Dermis blood vessel endothelial cell (primary cell): Measurements from ENCODE around the gene IPPK. TPM values are rescaled to one million over a fixed set of nuclear protein-coding genes. Genes with fewer than 3 reads are reported as not detected.

Experiments
- DNase-seq: peaks from one replicate; pipeline ENCODE4 v3.0.0; 2010
- total RNA-seq: library from RNA; depleted of rRNA; stranded (reverse); fragments of >200 nt; gene quantifications from 2 replicates; pipeline ENCODE4 v1.2.3, GENCODE V29; 2014

Gene IPPK, protein sequence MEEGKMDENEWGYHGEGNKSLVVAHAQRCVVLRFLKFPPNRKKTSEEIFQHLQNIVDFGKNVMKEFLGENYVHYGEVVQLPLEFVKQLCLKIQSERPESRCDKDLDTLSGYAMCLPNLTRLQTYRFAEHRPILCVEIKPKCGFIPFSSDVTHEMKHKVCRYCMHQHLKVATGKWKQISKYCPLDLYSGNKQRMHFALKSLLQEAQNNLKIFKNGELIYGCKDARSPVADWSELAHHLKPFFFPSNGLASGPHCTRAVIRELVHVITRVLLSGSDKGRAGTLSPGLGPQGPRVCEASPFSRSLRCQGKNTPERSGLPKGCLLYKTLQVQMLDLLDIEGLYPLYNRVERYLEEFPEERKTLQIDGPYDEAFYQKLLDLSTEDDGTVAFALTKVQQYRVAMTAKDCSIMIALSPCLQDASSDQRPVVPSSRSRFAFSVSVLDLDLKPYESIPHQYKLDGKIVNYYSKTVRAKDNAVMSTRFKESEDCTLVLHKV
- total RNA-seq = 16.9 and 20.3 TPM in 2 replicates

DNA sequence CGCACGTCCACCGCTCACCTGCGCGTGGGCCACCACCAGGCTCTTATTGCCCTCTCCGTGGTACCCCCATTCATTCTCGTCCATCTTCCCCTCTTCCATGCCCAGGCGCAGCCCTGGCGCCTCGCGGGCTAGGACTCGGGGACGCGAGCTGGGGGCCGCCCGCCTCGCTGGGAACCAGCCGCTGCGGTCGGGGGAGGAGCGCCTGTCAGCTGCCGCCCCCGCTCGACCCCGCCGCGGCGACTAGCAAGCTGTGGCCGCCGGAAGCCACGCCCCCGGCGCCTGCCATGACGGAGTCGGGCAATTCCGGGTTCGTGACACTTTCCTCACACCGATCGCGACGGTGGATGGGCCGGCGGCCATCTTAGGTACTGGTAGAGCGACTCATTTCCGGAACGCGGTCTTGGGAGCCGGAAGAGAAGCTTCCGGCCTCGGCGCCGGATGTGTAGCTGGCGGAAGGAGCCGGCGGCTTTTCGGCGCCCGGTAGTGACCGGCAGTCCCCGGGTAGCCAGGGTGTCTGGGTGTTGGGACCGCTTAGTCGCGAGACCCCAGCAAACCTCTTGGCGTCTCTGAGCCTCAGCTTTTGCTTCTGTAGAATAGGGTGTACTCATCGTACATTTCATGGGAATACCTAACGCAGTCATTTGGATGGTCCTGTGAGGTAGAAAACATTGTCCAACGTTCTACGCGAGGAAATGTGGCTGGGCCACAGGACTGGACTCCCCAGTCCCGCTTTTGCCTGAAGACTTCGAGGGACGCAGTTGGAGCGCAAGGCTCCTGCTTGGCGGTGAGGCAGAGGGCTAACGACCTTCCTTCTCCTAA, at the start of gene IPPK:
TSS of gene IPPK (minus strand) at position 242 of the 819 bp plus-strand sequence. CDS start at position 99, 143 bp downstream.
- peak; percentile 99 for DNase-seq

DNA sequence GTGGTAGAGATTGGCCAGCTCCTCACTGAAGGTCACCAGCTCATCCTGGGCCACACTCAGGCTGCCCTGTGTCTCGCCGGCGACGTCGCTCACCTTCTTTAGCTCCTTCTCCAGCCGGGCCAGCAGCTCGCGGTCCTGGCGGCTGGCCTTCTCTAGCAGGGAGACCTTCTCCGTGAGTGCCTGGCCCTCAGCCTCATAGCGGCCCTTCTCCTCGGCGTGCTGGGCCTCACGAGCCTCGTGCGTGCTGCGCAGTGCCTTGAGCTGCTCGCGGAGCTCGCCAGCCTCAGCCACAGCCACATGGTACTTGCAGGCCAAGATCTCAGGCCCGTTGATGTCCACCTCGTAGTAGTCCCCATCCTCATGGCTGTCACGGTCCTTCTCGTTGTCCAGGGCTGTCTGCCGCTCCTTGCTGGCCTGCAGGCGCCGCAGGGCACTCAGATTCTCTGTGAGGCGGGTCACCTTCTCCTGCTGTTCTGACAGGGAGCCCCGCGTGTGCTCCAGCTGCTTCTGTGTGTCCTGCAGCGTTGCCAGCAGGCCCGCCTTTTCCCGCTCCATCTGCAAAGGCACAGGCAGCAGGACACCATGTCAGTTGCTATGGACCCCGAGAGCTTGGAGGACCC, 49.2 kb upstream of the IPPK start:
- DNase-seq = no peak

DNA sequence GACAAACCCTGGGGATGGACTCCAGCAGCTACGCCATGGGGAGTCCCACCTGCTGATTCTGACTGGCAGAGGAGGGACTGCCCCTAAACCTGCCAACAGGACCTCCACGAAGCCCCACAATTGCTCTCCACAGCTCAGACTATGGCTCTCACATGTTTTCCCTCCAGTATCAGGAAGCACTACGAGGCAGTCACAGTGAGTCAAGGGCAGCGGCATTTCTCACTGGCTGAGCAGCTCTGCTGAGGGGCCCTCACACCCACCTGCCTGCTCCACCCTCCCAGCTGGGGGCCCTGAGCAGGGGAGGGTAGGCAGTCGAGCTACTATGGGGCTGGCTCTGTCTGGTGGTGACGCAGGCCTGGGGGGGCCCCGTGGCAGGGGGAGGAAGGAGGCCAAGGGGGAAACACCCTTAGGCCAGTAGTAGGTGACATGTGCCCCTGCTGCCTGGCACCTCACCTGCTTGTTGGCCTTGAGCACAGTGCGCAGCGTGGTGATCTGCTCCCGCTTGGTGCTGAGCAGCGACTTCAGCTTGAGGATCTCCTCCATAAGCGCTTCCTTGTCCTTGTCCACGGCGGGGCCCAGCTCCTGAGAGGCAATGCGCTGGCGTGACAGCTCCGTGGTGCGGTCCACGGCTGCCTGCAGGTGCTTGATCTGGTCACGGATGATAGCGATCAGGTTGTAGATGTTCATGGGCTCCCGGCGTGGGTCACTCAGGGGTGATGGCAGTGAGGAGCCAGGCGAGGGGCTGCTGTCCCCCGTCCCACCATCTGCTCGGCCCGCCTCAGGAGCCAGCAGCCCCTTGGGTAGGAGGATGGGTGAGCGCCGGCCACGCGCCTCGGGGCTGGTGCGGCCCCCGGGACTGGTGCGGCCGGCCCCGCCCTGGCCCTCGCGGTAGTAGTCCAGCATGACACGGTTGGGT, 48.4 kb upstream of the IPPK start:
- no peak for DNase-seq

DNA sequence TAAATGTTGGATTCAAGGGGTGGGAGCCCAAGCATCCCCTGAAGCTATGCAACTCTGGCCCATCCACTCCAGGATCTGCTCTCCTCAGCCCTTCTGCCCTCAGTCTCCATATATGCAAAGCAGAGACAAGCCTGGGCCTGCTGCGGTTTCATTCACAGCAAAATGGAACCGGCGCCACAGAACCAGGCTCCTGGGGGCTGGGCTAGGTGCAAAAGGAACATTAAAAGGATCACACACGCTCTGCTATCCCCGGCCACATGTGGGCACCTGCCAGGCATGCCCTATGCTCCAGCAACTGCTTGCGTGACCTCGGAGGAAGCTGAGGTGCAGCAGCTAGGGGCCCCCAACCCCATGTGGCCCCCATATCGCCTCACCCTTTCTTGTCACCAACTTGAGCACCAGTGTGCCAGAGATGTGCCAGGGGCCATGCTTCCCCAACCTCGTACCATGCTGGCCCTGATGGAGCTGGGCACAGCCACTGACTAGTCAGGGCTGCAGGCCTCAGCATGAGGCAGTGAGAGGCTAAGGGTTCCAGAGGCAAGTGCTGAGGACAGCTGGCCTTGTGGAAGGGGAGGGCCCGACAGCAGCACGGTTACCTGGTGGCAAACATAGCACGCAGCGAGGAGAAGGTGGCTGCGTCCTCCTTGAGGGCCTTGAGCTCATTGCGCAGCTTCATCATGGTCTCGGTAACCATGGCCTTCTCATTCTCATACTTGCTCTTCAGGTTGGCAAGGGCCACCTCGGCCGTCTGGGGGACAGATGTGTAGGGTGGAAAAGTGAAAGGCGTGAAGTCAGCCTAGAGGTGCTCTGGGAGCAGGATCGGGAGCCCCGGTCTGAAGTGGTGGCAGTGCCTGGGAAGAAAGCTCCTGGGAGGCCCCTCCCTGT, 47.5 kb upstream of the IPPK start:
- no peak for DNase-seq

DNA sequence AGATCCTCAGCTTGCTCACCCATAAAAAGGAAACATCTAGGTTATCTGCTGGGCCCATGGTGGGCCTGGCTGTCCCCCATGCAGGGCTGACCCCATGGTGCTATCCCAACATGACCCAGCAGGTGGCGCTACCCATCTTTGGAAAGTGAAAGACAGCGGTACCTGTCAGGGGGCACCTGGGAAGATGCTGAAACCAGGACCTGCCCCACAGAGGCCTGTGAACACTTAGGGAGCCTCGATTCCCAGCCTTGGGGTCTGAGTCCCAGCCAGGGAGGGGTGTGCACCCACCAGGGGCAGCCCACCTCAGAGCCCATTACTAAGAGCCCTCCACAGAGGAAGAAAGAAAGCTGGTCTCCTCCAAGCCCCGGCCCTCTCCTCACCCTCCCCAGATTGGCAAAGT, 46.6 kb upstream of the IPPK start:
- DNase-seq = peak; percentile 77

DNA sequence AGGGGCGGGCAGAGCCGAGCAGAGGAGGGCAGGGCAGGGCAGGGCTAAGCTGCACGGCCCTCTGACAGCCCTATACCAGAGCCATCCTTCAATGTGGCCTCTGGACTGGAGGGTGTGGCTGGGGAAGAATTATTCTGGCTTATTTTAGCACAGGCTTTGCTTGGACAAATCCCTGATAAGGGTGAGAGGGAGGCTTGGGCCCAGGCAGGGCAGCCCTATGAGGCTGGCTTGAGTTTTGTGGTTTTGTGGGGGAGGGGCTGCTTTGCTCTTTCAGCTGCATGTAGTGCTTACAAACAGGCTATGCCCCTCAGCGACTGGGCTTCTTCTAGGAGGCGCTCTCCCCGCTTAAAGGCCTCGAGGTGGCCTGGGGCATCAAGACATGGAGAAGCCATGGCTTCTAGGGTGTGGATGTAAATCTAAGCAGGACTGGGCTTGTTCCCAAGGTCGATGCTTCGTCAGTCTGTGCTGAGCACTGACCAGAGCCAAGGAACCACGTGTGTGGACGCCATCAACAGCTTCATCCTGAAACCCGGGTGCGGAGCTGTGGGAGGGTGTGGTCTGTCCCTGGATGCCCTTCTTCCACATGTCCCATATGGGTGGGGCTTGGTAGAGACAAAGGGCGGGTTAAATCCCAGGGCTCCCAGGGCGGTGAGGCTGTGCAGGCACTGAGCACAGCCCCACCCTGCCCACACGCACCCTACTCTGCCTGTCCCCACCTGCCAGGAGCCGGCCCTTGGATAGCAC, 45.7 kb upstream of the IPPK start:
- no peak for DNase-seq

DNA sequence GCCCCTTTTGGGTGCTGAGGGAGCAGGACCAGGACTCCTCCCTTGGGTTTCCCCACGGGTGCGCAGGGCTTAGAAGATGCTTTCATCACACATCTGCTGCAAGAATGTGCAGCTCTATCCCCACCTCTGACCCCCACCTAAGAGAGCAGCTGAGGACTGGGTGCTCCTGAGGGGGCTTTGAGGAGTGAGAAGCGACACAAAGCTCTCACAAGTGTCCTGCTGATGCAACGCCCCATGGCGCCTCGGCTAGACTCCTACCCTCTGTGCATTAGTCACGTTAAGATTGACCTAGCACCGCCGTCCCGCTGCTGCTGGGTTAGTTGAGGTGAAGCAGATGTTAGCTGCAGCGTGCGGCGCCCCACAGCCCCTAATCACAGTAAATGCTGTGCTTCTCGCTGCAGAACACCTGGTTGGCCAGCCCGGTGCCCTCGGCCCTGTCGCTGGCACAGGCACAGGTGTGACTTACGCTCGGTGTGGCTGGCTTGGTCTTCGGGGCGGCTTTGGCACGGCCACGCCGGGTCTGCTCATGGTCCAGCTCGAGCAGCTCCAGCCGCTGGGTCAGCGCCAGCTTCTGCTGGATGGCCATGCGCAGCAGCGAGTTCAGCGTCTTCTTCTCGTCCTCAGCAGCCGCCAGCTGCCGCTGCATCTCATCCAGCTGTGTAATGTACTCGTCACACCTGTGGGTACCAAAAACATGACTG, 45.0 kb upstream of the IPPK start:
- no peak for DNase-seq

DNA sequence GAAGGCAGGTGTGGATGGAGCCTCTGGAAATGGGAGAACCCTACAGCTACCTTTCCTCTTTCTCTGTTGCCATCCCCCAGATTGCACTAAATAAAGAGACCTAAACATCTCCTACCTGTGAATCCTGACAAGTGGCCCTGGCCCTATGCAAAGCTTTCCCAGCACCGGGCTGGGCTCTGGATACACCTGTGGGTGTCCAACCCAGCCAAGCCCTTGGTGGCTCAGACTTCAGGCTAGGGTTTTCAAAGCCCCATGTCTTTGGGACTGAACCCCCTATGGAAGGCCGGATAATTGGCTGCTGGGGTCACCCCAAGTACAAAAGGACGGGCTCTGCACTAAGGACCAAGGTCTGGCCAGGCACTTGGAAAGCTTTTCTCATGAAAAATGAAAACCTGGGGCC, 44.1 kb upstream of the IPPK start:
- no peak for DNase-seq

DNA sequence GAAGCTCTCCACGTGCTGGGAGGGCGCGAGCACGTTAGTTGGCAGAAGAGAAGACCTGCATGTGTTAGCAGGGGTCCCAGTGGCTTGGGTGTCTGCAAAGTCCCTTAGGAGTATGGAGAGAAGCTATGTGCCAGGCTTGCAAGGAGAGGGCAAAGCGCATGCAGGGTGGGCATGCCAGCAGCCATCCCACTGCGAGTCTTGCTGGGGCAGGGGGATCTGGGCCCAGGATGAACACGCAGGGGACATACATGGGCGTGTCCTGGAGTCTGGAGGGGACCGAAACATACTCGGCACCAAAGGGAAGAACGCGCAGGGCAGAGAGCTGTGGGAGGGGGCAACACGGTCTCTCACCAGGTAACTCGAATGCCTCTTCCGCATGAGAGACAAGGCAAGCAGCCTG, 43.6 kb upstream of the IPPK start:
- DNase-seq = no peak

DNA sequence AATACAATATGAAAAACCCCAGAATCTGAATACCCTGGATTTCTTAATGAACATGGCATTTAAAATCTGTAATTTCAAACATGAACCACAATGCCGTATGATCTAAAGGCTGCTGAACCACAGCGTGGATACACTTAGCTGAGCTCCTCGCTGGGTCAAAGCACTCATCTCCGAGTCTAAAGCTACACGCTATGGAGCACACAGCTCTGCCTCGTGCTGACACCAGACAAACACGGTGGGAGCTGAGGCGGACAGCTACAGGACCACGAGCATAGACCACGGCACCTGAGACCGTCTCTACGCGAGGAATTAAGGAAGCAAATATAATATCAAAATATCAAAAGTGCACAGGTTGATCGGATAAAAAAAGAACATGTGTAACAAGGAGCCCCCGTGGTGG, 42.8 kb upstream of the IPPK start:
- no peak for DNase-seq

DNA sequence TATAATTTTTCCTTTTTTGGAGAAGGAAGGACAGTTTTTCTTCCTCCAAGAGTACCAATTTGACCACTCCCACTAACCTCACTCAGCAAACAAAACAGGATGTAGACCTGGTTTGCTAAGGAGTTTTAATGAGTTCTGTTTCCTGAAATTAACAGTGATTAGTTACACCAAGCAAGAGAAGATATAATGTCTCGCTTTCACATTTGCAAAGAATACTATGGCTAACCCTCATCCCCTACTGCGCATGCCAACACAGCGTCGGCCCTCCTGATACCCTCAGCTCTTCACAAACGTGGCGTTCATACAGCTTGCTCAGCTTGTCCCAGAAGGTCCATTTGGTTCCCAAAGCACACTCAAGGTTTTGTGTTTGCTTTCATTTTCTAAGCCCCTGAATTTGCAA, 41.9 kb upstream of the IPPK start:
- DNase-seq = peak; percentile 28

DNA sequence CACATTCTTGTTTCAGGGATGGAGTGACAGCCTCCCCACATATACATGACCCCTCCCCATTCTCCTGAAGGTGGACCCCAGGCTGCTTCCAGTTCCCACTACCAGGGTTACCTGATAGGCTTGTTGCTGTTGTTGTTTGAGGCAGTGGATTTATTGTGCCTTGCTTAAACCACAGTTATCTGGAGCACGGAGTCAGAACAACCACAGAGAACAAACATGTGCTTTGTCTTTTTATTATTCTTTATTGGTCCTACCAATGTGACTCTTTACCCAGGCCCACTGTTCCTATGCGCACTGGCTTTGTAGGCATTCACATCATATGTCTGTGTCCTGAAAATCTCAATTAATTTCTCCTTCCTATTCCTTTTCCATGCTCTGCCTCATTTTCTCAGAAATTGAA, 41.2 kb upstream of the IPPK start:
- DNase-seq = no peak

DNA sequence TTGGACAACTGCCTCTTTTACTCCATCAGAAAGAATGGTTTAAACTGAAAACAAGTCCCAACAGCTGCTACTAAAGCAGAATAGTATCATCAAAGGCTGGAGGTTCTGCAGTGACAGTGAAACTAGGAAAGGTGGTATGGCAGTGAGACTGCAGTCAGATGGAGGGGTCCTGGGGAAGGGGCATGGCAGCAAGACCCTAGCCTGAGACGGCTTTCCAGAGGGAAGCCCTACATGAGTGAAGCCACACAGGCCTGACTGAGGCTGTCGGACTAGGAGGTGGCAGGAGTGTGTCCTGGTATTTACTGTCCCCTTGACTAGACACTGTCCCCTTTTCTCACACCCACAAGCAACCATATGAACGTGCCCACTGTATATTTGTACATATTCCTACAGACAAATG, 40.4 kb upstream of the IPPK start:
- DNase-seq = no peak

DNA sequence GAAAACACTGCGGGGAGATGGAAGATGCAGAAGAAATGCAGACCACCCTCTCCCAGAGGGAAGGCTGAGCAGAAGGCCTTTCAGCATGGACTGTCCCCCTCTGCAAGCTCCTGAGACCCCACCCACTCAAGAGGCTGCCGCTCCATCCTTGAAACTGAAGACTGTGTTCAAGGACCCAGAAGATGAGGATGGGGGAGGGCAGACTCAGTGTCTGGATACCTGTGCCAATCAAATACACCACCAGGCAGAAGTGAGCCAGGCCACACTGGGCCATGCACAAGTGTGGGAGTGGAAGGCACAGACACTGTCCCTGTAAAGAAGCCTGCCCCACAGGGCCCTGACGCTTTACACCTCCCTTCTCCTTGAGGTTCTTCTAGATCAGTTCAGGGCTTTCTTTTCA, 40.0 kb upstream of the IPPK start:
- DNase-seq = no peak

DNA sequence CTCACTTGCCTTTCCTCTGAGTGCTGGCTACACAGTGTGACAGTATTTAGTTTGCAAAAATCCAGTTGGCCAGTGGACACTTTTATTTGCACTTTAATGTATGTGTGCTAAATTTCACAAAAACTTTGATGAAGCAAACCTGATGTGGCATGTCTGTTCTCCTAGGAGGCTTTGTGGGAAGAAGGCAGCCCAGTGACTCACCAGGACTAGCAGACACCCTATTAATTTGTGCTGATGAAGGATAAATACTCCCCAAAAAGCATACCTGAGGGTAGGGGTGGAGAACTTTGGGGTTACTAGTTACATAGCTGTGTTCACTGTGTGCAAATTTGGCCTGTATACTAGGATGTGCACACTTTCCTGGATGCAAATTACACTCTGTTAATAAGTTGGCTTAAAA, 39.3 kb upstream of the IPPK start:
- DNase-seq = no peak

DNA sequence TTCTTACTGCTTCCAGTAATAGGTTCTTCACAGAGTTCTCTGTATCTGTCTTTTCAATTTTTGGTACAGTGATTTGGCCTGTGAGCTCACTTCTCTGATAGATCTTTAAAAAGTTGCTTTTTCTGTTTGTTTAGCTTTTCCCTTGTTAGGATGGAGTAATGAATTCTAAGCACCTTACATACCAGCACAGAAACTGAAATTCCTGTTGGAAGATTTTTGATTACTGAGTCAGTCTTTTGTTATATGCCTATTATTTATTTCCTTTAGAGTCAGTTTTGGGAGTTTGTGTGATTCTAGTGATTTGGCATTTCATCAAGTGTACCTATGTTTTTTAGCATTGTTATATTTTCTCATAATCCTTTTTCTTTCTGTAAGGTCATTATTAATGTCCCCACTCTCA, 37.6 kb upstream of the IPPK start:
- peak; percentile 53 for DNase-seq

DNA sequence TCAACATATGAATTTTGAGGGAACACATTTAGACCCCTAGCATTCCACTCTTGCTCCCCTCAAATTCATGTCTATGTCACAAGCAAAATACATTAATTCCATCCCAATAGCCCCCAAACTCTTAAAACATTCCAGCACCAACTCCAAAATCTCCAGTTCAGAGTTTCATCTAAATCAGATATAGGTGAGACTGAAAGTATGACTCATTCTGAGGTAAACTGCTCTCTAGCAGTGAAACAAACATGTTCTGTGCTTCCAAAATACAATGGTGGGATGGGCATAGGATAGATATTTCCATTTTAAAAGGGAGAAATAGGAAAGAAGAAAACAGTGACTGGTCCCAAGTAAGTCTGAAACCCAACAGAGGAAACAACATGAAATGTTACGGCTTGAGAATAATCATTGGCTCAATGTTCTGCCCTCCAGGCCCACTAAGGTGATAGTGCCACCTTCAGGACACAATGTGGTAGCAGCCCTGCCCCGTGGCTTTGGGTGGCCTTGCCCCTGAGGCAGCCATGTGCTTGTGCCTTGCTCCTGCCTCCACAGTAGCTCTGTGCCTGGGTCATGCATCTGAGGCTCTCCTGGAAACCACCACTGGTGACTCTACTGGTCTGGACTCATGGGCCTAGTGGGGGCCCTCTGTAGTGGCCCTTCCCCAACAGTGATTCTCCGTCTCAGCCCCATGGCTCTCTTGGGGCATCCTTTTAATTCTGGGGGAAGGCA, 36.4 kb upstream of the IPPK start:
- peak; percentile 58 for DNase-seq

DNA sequence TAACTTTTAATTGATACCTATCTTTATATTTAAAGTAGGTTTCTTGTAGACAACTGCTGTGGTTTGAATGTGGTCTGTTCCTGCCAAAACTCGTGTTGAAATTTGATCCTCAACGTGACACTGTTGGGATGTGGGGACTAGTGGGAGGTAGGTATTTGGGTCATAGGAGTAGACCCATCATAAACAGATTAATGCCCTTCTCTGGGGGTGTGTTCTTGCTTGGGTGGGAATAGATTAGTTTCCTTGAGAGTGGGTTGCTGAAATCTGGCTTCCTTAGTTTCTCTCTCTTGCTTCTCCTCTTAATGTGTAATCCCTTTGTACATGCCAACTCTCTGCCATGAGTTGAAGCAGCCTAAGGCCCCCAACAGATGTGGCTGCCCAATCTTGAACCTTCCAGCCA, 34.6 kb upstream of the IPPK start:
- DNase-seq = no peak

DNA sequence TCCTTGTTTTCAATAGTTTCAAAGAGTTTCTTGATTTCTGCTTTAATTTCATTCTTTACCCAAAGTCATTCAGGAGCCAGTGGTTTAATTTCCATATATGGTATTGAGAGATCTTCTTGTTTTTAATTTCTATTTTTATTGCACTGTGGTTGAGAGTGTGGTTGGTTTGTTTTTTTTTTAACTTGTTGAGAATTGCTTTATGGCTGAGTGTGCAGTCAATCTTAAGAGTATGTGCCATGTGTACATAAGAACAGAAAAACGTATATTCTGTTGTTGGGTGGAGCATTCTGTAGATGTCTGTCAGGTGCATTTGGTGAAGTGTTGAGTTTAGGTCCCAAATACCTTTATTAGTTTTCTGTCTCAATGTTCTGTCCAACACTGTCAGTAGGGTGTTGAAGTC, 26.7 kb upstream of the IPPK start:
- DNase-seq = no peak
